Vagina (tissue), 2 donors: Measurements from ENCODE around the gene BCO1.

Experiments
- POLR2A ChIP-seq, 2 donors: fragments of 450-650 bp; IDR thresholded peaks; one replicate each; pipeline ENCODE4 v1.6.1; 2017; ENCODE audit warnings: antibody characterized with exemption in 2 of 2, mild to moderate bottlenecking in 2 of 2, moderate library complexity in 2 of 2
- POLR2AphosphoS5 ChIP-seq, 2 donors: sonication (generic); formaldehyde crosslinking; IDR thresholded peaks; one replicate each; pipeline ENCODE4 v1.9.0; 2017; ENCODE audit warnings: antibody characterized with exemption in 2 of 2, mild to moderate bottlenecking in 2 of 2, low read depth in 1 of 2; ENCODE audit not compliant: insufficient read depth in 1 of 2
- TF ChIP-seq, protein P1 (sequence below), 3 experiments: fragments of 450-650 bp in 2 of 3; fragments of 200-600 bp in 1 of 3; sonication (generic) in 1 of 3; IDR thresholded peaks; one replicate each; pipeline ENCODE4 v1.5.1; 2017 to 2019; ENCODE audit warnings: antibody characterized with exemption in 3 of 3, mild to moderate bottlenecking in 2 of 3, moderate library complexity in 2 of 3

DNA sequence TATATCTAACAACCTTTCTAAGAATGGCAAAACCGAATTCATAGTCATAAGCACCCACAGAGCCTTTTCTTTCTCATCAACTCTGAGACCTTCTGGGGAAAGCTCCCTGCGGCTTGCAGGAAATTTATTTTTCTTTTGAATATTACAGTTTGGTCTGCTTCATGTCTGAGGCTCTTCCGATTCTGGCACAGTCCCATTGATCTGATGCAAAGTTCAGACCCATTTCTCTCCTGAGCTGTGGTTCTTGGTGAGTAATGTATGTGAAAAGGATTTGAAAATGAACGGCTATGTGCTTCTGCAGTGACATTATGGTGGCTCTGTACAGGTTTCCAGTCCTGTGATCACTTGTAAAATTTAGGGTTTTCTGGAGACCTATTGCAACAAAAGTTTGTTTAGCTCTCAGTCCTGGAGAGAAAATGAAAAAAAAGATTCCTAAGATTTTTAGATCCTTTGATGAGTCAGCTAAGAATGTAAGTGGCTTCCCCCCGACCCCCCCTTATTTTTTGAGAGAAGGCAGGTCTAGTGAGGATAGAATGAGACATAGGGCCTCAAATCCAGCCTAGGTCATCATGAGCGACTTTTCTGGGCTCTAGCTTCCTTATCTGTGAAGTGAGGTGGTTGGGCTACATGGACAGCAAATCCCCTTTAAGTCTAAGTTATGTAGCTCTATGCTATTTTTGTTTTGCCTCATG, 80.9 kb downstream of the BCO1 start:
- TF ChIP-seq, protein P1, sequence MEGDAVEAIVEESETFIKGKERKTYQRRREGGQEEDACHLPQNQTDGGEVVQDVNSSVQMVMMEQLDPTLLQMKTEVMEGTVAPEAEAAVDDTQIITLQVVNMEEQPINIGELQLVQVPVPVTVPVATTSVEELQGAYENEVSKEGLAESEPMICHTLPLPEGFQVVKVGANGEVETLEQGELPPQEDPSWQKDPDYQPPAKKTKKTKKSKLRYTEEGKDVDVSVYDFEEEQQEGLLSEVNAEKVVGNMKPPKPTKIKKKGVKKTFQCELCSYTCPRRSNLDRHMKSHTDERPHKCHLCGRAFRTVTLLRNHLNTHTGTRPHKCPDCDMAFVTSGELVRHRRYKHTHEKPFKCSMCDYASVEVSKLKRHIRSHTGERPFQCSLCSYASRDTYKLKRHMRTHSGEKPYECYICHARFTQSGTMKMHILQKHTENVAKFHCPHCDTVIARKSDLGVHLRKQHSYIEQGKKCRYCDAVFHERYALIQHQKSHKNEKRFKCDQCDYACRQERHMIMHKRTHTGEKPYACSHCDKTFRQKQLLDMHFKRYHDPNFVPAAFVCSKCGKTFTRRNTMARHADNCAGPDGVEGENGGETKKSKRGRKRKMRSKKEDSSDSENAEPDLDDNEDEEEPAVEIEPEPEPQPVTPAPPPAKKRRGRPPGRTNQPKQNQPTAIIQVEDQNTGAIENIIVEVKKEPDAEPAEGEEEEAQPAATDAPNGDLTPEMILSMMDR (IDR thresholded peaks at IDR 0.05) = no peak
- TF ChIP-seq POLR2A (IDR thresholded peaks at IDR 0.05) (no peak), POLR2AphosphoS5 (IDR thresholded peaks at IDR 0.05; ENCODE audit: insufficient read depth in 1 of 2, low read depth in 1 of 2) (no peak)
